ENCODE results near the gene AMN1. TPM values are rescaled to one million over a fixed set of nuclear protein-coding genes. Genes with fewer than 3 reads are reported as not detected.
A peak's percentile ranks its signal among the peaks of the same experiment; 100 is the strongest.

Gene AMN1
- total RNA-seq, 1 donor from 2014 or later = 26.7 TPM

GRCh38 chr12:31631809-31632208 is 97.0 kb downstream of the AMN1 start:
- no peak for DNase-seq (ENCODE audit: low read depth)

DNA sequence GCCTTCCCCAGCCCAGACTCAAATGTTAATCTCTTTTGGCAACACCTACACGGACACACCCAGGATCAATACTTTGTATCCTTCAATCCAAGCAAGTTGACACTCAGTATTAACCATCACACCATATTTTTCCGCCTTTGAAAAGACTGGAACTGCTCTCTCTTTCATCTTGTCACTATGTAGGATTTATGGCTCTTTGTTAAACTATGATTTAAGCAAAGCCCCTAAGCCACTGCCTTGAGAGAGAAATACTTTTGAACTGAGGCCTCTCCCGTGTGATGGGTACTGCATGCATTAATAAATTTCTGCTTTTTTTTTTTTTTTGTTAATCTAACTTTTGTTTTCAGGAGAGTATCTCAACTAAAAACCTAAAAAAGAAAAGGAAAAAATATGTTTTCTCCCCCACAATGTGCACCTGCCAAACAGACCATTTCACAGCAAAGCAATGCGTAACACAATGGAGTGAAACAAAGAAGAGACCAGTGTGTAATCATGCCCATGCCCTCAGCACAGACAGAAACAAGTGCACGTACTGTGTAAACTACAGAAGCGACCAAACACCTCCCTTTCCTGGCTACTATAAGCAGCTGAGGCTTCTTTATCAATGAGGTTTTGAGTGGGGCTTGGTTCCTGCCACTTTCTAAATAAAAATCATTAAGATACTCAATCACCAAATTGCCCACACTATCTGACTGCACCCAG is 97.6 kb downstream of the AMN1 start:
- no peak for DNase-seq (ENCODE audit: low read depth)

GRCh38 chr12:31629756-31630732 is 98.8 kb downstream of the AMN1 start:
- peak; percentile 67 for DNase-seq (ENCODE audit: low read depth)

GRCh38 chr12:31627456-31628054 is 101.3 kb downstream of the AMN1 start:
- DNase-seq (ENCODE audit: low read depth) = no peak

DNA sequence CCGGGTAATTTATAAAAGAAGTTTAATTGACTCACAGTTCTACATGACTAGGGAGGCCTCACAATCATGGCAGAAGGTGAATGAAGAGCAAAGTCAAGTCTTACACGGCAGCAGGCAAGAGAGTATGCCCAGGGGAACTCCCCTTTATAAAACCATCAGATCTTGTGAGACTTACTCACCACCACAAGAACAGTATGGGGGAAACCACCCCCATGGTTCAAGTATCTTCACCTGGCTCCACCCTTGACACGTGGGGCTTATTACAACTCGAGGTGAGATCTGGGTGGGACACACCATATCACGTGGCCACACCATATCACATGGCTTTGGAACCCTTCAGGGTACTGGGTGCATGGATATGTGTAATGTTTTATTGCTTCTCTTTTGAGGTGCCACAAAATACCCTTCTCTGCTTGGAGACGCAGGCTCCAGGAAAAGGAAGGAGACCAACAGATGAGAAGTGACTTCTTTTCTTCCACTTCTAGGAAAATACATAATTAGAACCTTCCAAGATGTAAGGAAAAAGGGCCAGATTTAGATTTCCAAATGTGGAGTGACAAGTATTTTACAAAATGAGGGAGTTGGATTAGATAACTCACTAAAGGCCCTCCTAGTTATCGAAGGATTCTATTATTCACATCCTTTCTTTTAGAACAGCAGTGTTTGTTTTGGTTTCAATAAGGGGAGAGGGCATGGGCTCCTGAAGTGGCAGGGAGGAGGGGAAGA is 102.4 kb downstream of the AMN1 start:
- no peak for DNase-seq (ENCODE audit: low read depth)

DNA sequence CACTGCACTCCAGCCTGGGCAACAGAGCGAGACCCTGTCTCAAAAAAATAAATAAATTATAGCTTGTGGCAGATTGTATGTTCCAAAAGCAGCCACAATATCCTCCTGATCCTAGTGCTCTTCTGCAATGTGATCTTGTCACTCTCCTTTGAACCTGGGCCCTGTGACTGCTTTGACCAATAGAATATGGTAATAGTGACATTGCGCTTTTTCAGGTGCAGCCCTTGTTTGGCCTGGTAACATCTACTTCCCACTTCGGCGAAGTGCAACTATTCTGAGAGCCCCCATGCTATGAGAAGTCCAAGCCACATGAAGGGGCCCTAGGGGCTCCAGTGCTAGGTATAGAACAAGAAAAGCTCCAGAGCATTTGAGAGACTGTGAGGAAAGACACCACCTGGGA is 106.8 kb downstream of the AMN1 start:
- DNase-seq (ENCODE audit: low read depth) = no peak

Other genes starting within 250 kb of the AMN1 start
- gene DENND5B, start 137.9 kb downstream of the AMN1 start, total RNA-seq = 19.7 and 22.9 TPM in 2 replicates
- 2.8 and 4.8 TPM in 2 replicates for gene ETFBKMT, start 69.3 kb downstream of the AMN1 start, total RNA-seq
- 15.4 and 53.4 TPM in 2 replicates for gene RESF1, start 230.4 kb upstream of the AMN1 start, total RNA-seq

Data from myocyte (in vitro differentiated cells).